HG02943 (cell line): ENCODE data around the gene MAT1A.
"Not testable (repeated sequence)": the region's sequence is repeated elsewhere in the genome, so short reads cannot be mapped to it uniquely, and the experiment has no call there.

ENCODE experiments used
- ATAC-seq: cut with Tn5 transposase; IDR thresholded peaks from one replicate; pipeline ENCODE4 v1.9.1; 2021; ENCODE audit warnings: mild to moderate bottlenecking, low read depth, moderate library complexity; ENCODE audit not compliant: unreplicated experiment

Gene MAT1A

GRCh38 chr10:80289451-80290287 is at the start of gene MAT1A:
TSS of gene MAT1A (minus strand) at chr10:80289658. CDS start at chr10:80289423, 235 bp downstream.
- ATAC-seq, result no peak

- ATAC-seq, result no peak
Observed at GRCh38 chr10:80333983-80334382, 44.5 kb upstream of the MAT1A start.

DNA sequence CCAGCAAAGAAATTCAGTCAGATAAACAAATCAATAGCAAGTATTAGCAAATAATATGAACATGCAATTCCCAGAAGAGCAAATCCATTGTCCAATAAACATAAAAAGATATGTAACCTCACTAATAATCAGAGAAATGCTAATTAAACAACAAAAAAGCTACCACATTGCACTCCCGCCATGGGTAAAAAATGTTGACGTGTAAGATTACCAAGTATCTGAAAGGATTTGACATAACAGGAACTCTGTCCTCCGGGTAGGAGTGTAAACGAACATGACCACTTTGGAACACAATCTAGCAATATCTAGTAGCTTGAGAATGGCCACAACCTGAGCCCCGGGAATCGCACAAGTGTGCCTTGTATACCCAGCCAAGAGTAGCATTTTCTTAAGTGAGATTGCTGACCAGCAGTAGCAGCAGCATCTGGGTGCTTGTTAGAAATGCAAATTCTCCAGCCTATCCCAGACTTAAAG is 35.5 kb upstream of the MAT1A start:
- ATAC-seq, result no peak

DNA sequence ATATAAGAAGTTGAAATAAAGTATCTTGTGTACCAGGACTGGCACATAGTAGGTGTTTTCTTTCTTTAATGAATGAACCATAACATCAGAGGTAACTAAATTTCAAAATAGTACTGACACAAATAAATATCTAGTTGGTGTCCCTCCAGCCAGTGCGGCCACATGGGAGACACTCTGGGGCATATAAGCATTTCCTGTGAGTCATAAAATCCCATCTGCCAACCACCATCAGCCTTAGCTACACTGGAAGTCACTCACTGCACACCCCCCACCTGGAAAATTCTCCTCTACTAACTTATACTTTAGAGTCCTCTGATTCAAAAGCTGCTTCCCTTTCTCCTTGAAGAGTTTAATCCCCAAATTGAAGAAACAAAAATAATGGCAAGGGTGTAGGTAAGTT is 34.6 kb upstream of the MAT1A start:
- no peak for ATAC-seq

DNA sequence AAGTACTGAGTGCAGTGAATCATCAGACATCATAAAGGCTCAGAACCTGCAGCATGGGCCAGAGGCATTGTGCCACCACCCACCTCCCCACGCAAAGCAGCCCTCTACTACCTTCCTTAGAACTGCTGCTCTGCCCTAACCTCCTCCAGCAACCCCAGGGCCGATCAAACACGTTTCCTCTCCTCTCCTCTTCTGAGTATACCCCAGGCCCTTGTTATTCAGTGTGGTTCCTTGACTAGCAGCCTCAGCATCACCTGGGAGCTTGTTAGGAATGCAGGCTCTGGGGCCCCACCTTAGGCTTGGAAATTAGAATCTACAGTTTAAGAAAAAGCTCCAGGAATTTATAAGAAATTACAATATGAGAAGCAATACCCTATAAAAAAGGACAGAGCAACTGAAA is 33.9 kb upstream of the MAT1A start:
- ATAC-seq, result no peak

GRCh38 chr10:80322711-80323110 is 33.3 kb upstream of the MAT1A start:
- no peak for ATAC-seq

- no peak for ATAC-seq
Observed at GRCh38 chr10:80322158-80322557, 32.7 kb upstream of the MAT1A start.

- ATAC-seq, result no peak
Observed at GRCh38 chr10:80321183-80321582, 31.7 kb upstream of the MAT1A start.

GRCh38 chr10:80320377-80320776 is 30.9 kb upstream of the MAT1A start:
- ATAC-seq, result no peak

DNA sequence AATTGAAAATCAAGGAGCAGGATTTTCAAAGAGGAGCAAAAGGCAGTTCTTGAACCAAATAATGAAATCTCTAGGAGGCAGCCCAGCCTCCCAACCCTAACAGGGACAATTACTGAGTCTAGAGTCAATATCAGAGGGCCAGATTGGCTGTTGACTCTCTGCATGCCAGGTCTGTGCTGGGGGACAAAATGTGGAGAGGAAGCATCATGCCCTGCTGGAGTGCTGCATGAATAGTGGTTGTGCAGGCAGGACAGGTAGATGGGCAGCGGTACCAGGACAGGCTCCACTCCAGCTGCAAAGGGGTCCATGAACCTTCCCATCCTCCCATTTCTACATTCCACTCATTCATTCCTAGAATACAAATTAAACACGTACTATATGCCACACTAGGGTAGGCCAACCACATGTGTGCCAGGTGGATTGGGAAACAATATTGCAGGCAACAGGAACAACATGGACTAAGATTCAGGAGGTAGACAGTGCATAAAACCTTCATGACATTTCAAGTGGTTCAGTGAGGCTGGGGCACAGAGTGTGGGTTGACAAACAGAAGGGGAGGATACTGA is 30.4 kb upstream of the MAT1A start:
- no peak for ATAC-seq

GRCh38 chr10:80319318-80319717 is 29.9 kb upstream of the MAT1A start:
- no peak for ATAC-seq

DNA sequence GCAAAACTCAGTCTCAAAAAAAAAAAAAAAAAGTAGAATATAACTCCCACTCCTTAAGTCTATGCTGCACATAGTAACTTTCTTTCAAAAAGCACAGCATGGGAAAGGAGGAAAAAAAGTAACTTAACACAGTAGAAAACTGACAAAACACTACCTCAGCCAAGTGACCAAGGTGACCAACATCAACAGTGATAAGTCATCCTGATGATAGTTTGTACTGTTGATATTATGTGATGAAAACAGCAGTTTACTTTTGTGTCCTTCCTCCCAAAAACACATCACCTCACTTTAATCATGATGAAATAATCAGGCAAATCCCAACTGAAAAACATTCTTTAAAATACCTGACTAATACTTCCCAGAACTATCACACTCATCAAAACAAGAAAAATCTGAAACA is 29.3 kb upstream of the MAT1A start:
- ATAC-seq, result no peak

- no peak for ATAC-seq
Observed at GRCh38 chr10:80315391-80315790, 25.9 kb upstream of the MAT1A start.

GRCh38 chr10:80313523-80313922 is 24.1 kb upstream of the MAT1A start:
- no peak for ATAC-seq

- ATAC-seq, result not testable (repeated sequence)
Observed at GRCh38 chr10:80305989-80306388, 16.5 kb upstream of the MAT1A start.

DNA sequence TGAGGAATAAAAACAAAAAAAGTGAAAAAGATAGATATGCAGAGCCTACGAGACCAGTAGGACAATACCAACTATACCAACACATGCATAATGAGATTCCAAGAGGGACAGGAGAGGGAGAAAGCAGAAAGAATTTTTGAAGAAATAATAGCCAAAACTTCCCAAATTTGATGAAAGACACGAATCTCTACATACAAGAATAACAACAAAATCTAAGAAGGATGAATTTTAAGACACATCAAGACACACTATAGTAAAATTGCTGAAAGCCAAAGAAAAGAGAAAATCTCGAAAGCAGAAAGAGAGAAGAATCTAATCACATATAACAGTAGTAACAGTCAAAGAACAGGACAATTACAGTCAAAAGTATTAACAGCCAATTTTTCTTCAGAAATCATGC is 7.5 kb upstream of the MAT1A start:
- ATAC-seq, result no peak

GRCh38 chr10:80292607-80293239 is 3.3 kb upstream of the MAT1A start:
- no peak for ATAC-seq

GRCh38 chr10:80290474-80291220 is 1.2 kb upstream of the MAT1A start:
- no peak for ATAC-seq

- ATAC-seq, result no peak
Observed at GRCh38 chr10:80288849-80289248, 609 bp downstream of the MAT1A start.

- ATAC-seq, result no peak
Observed at GRCh38 chr10:80284522-80284921, 4.9 kb downstream of the MAT1A start.
